GM12874 (cell line): ENCODE data around the gene KRT2.

Source experiments
- TF ChIP-seq, protein P1 (sequence below): IDR thresholded peaks from 2 replicates; pipeline ENCODE4 v1.5.1; 2011; ENCODE audit warnings: low read depth, mild to moderate bottlenecking, control low read depth, low read length, moderate library complexity; ENCODE audit not compliant: insufficient read depth

KRT2 gene

GRCh38 chr12:52606581-52607218 lies 45.3 kb downstream of the KRT2 start:
- TF ChIP-seq, protein P1, sequence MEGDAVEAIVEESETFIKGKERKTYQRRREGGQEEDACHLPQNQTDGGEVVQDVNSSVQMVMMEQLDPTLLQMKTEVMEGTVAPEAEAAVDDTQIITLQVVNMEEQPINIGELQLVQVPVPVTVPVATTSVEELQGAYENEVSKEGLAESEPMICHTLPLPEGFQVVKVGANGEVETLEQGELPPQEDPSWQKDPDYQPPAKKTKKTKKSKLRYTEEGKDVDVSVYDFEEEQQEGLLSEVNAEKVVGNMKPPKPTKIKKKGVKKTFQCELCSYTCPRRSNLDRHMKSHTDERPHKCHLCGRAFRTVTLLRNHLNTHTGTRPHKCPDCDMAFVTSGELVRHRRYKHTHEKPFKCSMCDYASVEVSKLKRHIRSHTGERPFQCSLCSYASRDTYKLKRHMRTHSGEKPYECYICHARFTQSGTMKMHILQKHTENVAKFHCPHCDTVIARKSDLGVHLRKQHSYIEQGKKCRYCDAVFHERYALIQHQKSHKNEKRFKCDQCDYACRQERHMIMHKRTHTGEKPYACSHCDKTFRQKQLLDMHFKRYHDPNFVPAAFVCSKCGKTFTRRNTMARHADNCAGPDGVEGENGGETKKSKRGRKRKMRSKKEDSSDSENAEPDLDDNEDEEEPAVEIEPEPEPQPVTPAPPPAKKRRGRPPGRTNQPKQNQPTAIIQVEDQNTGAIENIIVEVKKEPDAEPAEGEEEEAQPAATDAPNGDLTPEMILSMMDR, result no peak

DNA sequence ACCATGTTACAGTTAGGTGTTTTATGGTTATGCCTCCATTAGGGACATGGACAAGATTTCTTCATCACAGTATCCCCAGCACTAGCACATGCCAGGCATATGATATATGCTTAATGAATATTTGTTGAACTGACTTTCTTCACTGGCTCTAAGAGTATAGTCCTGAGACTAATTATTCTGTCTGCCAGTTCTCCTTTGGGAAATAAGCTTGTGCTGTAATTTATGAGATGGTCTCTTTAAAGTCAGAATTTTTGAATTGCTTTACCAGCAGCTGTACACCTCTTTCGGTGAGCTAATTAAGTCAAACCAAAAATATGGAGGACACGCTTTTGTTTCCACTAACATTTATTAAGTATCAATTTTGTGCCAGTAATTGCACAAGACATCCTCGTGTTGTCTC lies 45.9 kb downstream of the KRT2 start:
- TF ChIP-seq, protein P1, result no peak

DNA sequence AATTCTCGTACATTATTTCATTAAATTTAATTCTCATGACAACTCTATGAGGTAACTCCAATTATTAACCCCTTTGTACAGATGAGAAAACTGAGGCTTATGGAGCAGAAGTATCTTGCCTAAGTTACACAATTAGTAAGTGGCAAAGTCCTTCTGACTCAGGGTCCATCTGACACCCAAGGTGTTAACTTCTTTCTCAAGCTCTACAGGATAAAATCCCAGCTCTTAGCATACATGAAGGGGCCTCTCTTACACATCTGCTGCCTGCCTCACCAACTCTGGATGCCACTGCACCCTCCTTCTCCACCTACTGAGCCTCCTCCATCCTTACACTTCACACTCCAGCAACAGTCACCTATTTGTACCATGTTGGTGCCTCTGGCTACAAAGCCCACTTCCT lies 46.5 kb downstream of the KRT2 start:
- TF ChIP-seq, protein P1, result no peak

GRCh38 chr12:52604859-52605258 lies 47.2 kb downstream of the KRT2 start:
- TF ChIP-seq, protein P1, result no peak

DNA sequence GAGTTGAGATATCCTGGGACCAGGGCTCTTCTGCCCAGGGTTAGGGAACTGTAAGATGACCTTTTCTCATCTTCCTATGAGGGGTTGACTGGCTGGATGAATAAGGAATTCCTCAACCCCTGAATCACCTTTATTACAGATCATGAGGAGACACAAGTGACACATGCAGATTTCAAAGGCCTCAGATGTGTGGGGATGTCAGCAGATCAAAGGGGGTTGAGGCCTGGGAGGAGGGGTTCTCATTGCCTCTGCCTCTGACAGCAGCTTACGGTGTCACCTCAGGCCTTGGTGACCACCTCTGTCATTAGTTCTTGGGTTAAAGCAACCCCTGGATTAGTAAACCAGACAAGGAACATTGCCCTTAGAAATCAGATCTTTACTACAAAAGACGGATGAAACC lies 48.7 kb downstream of the KRT2 start:
- TF ChIP-seq, protein P1, result no peak

DNA sequence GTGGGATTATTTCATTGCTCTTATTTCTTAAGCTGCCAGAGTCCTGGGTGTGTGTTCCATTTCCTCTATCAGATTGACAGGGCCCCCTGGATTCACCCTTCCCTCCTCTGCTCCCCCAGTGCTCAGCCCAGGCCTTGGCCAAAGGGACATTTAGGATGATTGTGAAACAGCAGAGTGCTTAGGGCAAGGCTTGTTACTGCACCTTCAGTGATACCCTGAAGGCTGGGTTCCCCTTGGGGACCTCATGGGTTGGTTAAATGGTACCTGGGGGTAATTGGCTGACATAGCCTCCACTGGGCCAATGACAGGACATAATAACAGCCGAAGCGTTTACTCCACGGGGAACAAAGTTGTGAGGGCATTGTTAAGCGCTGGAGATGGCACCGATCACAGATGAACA lies 49.5 kb downstream of the KRT2 start:
- TF ChIP-seq, protein P1, result no peak

- TF ChIP-seq, protein P1, result no peak
Measured at GRCh38 chr12:52601671-52602070, 50.3 kb downstream of the KRT2 start.

DNA sequence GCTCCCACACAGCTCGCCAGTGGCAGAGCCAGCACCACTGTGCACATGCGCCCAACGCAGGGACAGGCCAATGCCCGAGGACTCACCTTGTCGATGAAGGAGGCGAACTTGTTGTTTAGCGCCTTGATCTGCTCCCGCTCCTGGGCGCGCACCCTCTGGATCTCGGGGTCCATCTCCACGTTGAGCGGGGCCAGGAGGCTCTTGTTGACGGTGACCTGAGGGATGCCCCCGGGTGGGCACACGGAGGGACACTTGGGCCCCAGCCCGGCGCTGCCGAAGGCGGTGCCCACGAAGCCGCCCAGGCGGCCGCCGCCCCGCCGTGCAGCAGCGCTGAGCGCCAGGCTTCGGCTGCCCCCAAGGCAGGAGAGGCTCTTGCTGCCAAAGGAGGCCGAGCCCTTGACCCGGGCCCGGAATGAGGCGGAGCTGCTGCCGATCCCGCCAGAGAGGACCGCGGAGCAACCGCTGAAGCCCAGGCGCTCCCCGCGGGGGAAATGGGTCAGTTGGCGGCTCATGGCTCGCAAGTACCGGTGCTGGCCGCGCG lies 51.0 kb downstream of the KRT2 start, which contains the start of gene KRT72:
KRT72 (minus strand) TSS at position 523 of the 541 bp plus-strand sequence; CDS start at position 512, 11 bp downstream.
- TF ChIP-seq, protein P1, result no peak
